ENCODE data around the gene LNX1.

DNA sequence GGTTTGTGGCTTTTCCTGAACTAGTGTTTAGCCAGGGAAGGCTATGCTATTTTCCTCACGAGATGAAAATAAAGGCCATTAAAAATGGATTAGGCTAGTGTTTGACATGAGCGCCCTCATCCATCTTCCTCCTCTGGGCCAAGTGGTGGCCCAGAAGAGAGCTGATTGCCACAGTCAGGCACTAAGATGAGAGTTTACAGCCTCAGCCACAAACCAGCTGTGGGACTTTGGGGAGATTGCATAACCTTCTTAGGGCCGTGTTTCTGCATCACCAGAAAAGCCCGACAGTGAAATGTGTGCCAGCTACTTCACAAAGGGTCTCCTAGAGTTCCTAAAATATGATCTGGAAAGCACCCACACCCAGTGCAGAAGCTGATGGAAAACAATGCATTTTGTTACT lies 42.3 kb upstream of the LNX1 start:
- TF ChIP-seq SUZ12 (IDR thresholded peaks at IDR 0.05; ENCODE audit: extremely low read depth, insufficient read depth, insufficient read length) (no peak), YY1 (IDR thresholded peaks at IDR 0.05; ENCODE audit: insufficient read depth, insufficient read length) (no peak)
